GM12875 (cell line): ENCODE data around the gene SPDYE4.

ENCODE experiments used
- H3K4me3 ChIP-seq: one replicate; pipeline ENCODE4 v1.5.1; 2011; ENCODE audit warnings: low read depth, low read length, control low read depth
- TF ChIP-seq, protein P1 (sequence below): IDR thresholded peaks from 2 replicates; pipeline ENCODE4 v1.5.1; 2011; ENCODE audit warnings: low read depth, mild to moderate bottlenecking, control low read depth, inconsistent platforms, low read length, moderate library complexity, borderline replicate concordance; ENCODE audit not compliant: insufficient read depth

The SPDYE4 gene

DNA sequence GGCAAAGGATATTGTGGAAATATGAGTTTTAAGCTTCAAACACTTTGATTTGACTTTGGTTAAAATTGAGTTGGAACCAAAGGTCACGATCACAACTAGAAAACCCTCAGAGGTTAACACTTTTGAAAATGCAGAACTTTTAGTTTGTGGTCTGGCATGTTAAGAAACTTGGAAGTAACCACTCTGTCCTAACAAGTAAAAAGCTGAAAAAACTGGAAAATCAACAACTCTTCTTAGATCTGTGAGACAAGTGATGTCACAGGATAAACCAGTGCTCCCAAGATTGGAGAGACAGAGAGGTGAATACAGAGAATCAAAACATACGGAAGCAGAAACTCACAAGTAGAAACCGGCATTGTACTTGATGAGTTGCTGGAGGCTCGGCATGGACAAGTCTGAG is 23.4 kb upstream of the SPDYE4 start:
- TF ChIP-seq, protein P1, sequence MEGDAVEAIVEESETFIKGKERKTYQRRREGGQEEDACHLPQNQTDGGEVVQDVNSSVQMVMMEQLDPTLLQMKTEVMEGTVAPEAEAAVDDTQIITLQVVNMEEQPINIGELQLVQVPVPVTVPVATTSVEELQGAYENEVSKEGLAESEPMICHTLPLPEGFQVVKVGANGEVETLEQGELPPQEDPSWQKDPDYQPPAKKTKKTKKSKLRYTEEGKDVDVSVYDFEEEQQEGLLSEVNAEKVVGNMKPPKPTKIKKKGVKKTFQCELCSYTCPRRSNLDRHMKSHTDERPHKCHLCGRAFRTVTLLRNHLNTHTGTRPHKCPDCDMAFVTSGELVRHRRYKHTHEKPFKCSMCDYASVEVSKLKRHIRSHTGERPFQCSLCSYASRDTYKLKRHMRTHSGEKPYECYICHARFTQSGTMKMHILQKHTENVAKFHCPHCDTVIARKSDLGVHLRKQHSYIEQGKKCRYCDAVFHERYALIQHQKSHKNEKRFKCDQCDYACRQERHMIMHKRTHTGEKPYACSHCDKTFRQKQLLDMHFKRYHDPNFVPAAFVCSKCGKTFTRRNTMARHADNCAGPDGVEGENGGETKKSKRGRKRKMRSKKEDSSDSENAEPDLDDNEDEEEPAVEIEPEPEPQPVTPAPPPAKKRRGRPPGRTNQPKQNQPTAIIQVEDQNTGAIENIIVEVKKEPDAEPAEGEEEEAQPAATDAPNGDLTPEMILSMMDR = no peak
- H3K4me3 ChIP-seq = no peak overlapping the region

DNA sequence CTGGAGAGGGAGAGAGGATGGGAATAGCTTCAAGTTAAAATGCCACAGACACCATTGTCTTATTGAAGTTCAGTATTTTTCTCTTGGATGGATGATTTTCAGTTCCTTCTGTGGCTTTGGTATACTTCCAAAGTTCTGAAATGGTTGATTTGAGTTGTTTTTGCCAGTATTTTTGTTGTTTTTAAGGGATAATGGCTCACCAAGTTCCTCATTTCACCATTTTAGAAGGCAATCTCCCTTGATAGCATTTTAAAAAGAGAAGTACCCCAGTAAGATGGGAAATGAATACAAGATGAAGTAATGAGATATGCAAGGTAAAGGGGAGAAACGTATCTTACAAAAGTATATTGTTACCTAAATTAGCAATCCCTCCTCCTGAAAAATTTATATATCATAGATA is 18.5 kb upstream of the SPDYE4 start:
- TF ChIP-seq, protein P1 = no peak
- no peak overlapping the region for H3K4me3 ChIP-seq

DNA sequence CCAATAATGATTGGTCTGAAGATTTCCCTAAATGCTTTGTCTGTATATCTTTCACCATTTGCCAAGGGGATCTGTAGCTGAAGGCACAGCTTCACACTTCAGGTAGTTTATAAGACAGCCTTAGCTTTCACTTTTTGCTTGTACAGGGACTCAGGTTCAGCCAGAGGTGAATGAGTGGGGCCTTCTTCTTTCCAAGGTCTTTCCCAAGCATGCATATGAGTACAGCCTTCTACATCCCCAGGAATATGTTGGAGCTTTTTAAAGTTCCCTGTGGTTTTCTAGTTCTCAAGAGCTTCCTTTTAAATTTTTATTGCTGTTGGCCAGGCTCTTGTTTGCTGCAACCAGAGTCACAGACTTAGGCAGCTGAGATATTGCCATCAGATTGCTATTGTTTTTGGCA is 17.9 kb upstream of the SPDYE4 start:
- TF ChIP-seq, protein P1 = no peak
- no peak overlapping the region for H3K4me3 ChIP-seq

DNA sequence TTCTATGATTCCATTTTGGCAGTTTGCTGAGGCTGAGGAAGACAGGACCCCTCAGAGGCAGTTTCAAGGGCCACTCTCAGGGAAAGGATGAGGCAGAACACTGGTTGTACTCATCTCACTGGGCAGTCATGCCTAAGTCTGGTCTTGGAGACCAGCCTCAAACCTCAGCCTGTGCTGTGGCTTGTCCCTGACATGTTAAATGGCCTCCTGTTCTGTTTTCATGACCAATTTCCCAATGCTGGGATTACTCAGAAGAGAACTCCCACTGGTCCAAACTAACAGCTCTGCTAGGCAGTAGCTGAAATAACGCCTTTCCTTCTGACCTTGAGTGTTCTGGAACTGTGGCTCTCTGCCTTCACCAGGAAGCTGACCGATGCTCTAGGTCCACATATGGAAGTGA is 8.4 kb upstream of the SPDYE4 start:
- no peak overlapping the region for H3K4me3 ChIP-seq
- TF ChIP-seq, protein P1 = no peak

DNA sequence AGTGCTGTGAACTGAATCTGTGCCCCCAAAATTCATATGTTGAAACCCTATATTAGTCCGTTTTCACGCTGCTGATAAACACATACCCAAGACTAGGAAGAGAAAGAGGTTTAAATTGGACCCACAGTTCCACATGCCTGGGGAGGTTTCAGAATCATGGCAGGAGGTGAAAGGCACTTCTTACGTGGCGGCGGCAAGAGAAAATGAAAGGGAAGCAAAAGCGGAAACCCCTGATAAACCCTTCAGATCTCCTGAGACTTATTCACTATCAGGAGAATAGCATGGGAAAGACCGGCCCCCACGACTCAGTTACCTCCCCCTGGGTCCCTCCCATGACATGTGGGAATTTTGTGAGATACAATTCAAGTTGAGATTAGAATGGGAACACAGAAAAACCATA is 3.7 kb upstream of the SPDYE4 start:
- no peak overlapping the region for H3K4me3 ChIP-seq
- TF ChIP-seq, protein P1 = no peak

DNA sequence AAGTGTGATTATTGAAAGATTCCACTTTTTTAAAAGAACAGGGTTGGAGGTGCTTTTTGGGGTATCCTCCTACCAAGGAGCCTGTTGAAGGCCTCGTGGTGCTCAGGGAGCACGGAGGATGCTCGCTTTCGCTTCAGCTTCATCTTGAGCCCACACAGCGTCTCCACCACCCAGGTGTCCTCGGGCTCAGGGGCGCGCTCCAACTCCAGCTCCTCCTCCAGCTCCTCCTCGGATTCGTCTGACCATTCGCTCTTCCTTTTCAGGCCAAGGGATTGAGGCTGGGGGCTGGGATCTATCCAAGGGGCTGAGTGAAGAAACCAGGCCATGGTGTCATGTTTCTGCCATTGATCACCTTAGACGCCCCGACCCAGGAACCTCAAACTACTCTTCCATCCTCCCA is 1.2 kb downstream of the SPDYE4 start:
- no peak overlapping the region for H3K4me3 ChIP-seq
- TF ChIP-seq, protein P1 = no peak

DNA sequence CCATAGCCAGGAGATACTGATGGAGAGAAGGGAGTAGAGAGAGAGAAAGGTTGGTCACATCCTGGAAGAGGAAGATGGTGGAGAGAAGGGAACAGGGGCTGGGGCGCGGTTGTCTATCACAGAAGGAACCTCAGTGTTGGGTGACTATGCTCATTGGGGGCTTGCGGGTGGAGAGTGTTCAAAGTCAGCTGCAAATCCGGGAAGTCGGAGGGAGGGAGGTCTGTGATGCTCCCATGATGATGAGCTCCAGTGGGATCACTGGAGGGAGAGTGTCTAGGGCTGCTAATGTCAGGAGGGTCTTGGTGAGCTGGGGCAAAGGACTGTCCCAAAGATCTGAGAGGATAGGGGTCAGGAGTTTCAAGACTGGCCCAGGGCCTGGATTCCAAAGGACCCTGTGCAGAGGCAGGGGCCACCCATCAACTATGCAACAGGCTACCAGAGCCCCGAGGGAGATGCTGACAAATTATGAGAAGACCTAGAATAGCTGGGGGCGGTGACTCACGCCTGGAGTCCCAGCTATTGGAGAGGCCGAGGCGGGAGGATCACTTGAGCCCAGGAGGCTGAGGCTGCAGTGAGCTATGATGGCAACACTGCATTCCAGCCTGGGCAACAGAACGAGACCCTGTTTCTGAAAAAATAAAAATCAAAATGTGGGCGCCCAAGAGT is 2.6 kb downstream of the SPDYE4 start:
- H3K4me3 ChIP-seq = no peak overlapping the region
- TF ChIP-seq, protein P1 = no peak
